NOMO-1 (cell line): ENCODE results near the gene DNM2.
A peak's percentile ranks its signal among the peaks of the same experiment; 100 is the strongest.
"Not testable (repeated sequence)": the region's sequence is repeated elsewhere in the genome, so short reads cannot be mapped to it uniquely, and the experiment has no call there.

Source experiments
- DNase-seq, 2 experiments: peaks; one replicate each; lab custom pipeline; 2025; ENCODE audit not compliant: unreplicated experiment in 2 of 2; lab: John Stamatoyannopoulos, UW

DNM2 gene

DNA sequence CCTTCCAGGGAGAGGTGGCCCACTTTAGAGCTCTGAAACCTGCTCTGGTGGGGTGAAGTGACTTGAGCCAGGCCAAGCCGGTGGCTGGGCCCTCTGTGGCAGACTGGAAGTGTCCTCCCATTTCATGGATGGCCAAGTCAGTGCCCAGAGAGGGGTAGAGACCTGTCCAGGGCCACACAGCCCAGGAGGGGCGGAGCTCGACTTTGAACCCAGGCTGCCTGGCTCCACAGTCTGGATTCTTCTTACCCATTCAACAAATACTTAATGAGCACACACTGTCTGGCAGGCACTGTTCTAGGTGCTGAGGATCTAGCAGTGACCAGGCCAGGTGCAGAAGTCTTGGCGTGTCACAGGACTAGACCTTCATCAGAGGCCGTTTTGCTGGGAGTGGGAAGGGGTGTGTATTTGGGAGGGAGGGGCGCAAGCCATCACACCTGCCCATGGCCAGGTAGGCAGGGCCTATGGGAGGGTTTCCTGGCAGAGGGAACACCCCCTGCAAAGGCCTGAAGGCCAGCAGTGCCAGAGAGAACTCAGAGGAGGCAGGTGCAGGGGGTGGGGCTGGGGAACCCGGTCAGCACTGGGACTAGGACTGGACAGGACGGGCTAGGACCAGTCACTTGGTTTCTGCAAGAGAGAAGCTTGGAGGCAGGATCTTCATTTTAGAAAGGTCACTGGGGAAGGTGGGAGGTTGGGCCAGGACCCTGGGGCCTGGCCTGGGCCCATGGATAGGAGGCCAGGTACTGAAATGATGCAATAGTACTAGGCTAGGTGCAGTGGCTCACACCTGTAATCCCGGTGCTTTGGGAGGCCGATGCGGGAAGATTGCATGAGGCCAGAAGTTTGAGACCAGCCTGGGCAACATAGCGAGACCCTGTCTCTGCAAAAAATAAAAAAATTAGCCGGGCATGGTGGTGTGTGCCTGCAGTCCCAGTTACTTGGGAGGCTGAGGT is 31.8 kb downstream of the DNM2 start:
- DNase-seq = no peak

DNA sequence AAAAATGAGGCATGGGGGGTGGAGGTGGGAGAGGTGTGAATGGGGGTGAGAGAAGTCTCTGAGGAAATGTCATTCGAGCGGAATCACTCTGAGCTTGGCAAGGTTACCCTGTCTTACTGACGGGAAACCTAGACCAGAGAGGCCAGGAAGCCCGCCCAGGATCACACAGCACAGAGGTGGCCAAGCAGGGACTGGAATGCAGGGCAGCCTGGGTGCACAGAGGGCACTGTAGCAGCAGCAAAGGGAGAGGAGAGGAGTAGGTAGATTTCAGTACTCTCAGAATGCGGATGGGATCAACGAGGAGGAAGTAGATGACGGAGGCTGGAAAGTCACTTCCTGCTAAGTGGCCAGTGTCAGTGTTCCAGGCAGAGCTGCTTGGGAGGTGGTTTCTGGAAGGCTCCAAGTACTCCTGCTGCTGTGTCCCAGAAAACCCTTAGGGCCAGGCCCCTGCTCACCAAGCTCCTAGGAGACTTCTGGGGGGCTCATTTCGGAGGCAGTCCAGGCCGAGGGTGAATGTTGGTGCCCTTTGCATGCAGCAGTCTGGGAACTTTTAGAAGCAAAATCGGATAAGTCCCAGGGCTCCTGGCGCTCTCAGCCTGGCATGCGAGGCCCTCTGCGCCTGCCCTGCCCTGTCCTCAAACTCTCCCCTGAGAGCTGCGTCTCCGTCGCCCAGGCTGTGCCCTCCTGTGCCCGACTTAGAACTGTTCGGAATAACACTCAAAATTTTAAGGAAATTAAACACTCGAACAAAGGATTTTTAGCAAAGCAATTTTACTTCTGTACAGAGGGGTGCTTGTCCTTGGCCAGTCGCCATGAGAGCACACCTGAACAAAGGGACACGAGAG is 33.5 kb downstream of the DNM2 start:
- peak; percentile 9 to 62 for DNase-seq

DNA sequence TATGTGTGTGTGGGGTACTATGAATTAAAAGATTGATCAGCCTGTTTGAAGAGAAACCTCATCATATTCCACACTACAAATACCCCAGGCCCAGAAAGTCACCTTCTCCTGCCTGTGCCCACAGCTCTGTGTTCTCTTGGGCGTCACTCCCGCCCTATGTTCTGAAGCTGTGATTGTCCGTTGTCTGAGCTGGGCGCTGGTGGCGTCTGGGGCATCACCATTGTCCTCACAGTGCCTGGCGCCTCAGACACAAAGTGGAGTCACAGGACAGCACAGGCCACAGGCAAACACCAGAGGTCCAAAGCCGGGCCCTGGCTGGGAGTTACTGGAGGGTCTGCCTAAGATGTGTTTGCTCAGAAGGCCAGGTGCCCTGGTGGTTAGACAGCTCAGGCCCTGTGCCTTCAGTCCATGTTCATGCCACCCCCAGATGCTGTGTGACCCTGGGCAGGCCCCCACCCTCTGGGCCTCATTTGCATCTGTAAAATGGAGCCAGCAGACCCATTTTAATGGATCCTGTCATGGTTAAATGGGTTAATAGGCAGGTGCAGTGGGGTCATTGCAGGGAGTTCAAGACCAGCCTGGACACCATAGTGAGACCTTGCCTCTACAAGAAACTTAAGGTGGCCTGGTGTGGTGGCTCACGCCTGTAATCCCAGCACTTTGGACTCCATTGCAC is 34.5 kb downstream of the DNM2 start:
- no peak for DNase-seq

DNA sequence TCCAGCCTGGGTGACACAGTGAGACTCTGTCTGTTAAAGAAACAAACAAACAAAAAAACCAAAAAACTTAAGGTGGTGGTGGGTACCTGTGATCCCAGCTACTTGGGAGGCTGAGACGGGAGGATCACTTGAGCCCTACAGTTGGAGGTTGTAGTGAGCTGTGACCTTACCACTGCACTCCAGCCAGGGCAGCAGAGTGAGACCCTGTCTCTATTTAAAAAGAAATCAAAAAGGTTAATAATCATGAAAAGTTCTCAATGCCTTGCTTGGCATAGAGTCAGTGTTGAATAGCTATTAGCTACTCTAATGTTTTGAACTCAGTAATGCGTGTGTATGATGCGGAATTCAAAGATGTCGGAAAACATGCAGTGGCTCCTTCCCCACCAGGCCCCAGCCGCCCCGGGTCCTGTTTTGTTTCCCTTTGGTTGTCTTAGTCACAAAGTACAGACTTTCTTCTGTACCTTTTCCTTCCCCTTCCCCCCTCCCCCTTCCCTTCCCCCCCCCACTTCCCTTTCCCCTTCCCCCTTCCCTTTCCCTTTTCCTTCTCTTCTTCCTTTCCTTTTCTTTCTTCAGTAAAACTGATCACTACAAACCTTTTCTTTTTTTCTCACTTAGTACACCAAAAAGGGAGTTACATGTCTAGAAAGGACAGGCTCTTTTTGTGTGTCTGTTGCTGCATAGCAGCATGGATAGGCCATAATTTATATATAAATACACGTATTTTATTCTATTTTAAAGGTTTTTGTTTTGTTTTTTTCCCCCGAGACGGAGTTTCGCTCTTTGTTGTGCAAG is 35.2 kb downstream of the DNM2 start:
- no peak for DNase-seq

DNA sequence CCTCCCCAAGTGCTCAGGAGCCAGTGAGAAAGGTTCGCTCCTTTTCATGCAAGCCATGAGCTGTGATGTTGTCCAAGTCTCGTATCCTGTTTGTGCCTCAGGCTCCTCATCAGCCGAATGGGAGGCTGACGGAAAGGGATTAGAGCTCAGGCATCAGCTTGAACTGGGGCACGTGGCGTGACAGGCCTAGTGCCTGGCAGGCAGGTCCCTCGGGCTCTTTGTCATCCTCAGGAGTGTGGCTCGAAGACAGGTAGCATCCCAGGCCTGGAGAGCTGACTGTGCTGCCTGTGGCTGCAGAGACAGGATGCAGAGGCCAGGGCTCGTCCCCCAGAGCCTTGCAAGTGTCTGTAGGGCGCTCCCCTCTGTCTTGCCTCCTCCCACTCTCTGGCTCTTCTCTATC is 38.5 kb downstream of the DNM2 start:
- no peak for DNase-seq

DNA sequence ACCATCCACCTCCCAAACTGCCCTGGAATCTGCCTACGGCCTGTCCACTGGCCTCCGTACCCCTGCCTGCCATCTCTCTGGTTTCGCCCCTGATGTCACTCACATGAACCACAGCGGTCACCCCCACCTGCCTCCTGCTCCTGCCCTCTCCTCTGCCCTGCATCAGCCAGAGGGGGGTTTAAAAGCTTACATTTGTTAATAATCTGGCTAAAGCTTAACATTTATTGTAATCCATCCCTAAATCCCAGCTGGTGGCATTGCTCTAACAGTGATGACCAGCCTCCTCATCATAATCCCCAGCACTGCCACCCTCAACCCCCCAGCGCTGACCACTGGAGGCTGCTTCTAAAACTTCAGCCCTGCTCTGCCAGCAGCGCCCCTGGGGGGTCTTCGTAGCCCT is 38.9 kb downstream of the DNM2 start:
- DNase-seq = no peak

DNA sequence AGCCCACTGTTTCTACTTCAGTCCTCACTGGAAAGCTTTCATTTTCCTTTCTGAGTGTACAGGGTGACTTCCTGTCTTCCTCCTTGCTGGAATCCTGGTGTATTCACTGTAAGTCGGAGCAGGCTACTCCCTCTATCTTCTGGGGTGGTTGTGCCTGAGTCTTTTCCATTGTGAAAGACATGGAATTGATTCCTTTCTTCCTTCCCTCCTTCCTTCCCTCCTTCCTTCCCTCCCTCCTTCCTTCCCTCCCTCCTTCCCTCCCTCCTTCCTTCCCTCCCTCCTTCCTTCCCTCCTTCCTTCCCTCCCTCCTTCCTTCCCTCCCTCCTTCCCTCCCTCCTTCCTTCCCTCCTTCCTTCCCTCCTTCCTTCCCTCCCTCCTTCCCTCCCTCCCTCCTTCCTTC is 40.2 kb downstream of the DNM2 start:
- not testable (repeated sequence) for DNase-seq

DNA sequence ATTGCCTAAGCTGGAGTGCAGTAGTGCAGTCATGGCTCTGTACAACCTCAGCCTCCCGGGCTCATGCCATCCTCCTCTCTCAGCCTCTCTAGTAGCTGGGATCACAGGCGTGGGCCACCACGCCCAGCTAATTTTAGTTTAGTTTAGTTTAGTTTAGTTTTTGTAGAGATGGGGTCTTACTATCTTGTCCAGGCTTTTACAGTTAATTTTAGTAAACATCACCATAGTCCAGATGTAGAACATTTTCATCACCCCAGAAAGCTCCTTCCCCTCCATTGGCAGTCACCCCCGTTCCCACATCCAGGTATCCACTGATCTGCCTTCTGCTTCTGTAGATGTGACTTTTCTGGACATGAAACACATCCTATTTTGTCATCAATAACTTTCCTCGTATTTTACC is 41.1 kb downstream of the DNM2 start:
- DNase-seq = peak in 1 of 2 experiments; percentile 43

DNA sequence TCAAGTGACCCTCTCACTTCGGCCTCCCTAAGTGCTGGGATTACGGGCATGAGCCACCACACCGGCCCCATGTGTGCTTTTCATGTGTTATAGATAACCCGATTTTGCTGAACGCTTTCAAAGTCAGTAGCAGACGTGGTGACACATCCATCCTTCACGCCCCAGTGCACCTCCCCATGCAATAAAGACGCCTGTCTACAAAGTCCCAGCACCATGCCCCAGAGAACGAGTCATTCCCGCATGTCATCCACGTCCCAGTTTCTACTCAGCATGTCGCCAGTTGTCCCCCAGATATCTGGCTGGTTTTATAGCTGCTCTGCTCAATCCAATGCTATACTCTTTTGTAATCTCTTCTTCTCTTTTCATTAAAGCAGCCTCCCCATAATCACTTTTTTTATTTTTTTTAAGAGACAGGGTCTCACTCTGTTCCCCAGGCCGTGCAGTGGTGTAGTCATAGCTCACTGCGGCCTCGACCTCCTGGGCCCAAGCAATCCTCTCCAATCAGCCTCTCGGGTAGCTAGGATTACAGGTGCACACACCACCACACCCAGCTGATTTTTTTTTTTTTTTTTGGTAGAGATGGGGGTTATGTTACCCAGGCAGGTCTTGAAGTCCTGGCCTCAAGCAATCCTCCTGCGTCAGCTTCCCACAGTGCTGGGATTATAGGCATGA is 42.5 kb downstream of the DNM2 start:
- no peak for DNase-seq

DNA sequence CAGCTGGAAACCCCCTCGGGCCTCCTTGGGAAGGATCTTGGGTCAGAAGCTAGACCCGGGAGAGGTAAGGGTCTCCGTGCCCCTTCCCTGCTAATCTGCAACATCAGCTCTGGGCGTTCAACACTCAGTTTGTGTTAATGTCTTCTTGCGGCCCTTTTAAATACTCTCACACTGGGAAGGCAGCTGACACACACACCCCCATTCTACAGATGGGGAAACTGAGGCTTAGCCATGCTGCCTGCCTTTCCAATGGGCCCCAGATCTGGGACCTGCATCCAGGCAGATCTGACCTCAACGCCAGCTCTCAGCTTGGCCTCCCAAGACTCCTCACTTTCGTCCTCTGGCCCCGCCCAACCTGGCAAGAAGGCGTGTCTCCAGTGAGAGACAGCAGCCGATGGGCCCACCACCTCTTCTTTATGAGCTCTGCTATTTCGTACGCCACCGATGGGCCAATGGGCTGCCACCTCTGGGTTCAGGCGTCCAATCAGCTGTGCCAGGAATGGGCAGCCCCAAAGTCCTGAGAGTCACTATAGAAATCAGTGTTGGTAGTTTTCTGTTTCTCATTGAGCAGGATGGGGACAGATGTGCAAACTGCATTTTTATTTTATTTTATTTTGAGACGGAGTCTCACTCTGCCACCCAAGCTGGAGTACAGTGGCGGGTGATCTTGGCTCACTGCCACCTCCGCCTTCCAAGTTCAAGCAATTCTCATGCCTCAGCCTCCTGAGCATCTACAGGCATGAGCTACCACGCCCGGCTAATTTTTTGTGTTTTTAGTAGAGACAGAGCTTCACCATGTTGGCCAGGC is 43.8 kb downstream of the DNM2 start:
- DNase-seq = no peak

DNA sequence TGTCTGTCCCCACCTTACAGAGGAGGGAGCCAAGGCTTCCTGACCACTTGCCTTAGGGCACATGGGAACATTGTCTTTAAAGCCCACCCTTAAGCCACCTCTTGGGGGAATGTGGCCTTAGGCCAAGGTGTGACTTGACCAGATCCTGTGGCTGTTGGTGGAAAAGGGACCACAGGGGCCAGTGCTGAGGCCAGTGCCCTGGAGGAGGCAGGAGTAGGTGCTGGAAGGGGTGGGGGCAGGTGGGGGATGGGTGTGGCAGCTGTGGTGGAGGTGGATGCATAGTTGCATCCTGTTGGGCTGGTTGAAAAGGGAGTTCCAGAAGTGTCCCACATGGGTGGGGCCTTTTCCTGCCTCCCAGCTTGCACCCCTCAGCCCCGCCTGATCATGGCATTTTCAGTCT is 44.8 kb downstream of the DNM2 start:
- no peak for DNase-seq

DNA sequence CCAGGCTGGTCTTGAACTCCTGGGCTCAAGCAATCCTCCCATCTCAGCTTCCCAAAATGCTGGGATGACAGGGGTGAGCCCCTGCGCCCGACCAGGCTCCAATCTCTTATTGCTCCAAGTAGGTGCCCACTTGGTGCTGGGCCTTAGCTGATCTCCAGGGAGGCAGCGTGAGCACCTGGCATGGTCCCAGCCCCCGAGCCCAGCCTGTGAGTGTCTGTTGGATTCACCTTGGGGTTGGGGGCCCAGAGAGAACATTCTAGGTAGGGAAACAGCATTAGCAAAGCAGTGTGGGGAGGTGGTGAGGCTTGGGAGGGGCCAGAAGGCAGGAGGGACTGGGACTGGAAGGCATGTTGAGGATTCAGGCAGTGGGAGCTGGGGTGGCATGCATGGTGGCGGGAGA is 45.5 kb downstream of the DNM2 start:
- DNase-seq = no peak

DNA sequence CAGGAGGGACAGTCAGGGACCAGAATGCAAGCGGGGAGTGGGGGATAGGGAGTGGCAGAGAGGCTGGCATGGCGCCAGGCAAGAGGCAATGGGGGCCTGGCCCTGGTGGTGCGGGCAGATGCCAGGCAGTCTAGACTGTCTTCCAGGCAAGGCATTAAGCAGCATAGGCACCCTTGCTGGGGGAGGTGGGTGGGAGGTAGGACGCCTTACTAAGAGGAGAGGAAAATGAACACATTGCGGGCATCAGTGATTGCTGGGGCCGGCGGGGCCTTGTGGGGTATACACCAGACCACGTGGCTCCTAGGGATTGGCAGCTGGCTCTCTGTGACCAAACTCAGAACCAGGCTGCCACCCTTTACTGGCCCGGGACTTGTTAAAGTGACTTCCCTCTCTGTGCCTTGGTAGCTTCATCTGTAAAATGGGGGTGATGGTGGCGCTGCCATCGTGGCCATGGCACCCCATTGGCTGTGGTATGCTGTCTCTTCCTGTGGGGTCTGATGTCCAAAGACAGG is 46.0 kb downstream of the DNM2 start:
- no peak for DNase-seq

DNA sequence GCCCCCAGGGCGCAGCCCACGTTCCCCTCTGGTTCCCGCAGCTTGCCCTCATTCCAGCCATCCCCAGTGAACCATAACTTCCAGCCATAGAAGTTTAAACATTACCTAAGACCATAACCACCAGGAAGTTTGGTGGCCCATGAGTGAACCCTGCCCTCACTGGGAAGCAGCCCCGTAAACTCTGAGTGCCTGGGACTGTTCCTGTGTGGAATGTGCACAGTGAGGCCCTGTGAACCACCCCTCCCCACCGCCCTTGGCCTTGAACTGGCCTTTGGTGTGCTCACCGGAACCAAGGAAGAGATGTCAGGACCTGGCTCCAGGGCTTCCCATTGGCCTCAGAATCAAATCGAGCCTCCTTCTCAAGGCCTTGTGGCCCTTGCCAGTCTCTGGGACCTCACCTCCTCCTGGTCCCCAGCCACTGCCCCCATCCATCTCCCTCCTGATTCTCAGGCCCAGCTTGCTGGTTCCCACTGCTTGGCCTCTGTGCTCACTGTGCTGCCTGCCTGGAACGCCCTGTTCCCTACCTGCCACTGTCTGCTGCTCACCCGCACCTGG is 46.5 kb downstream of the DNM2 start:
- DNase-seq = no peak

DNA sequence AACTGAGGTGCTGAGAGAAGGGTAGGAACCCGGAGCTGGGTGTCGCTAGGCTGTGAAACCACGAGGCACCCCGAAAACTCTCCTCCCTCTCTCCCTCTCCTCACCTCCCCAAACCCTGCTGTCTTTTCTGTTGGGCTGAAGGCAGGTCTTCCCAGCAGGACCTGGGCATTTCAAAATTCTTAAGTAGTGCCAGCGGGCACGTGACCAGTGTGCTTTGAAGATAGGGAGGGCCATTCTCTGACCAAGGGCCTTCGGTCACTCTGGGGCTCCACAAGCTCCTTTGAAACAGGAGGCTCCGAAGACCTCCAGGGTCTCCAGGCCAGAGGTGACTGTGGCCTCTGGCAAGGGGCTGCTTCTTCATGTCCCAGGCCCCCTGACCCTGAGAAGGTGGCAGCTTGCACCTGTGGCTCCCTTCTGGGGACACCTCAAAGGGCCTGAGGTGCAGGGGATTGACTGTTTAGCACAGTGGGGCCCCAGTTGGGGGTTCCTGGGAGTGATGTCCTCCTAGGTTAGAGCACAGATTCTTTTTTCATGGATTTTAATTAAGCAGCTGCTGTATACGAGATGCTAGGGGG is 48.3 kb downstream of the DNM2 start:
- DNase-seq = no peak

DNA sequence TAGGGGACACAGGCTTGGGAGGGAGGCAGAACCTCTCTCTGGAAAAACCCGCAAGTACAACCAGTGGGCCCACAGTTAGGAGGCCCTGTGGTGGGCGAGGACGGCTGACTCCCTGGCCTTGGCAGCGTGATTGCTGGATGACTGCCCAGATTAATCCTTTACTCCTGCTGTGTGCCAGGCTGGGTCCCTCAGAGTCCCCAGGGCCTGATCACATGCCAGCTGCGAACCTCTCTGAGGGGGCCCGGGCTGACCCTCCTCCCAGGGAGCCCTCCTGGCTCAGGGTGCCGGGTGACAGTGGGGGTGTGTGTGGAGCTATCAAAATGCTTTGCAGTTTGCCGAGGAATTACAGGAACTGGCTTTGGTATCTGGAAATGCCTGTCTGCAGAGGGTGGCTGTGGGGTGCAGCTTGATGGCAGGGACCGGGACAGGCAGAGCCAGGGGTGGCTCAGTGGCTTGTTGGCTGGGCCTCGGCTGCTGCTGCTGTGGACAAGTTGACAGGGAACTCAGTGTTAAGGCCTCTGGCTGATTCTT is 48.9 kb downstream of the DNM2 start:
- no peak for DNase-seq

DNA sequence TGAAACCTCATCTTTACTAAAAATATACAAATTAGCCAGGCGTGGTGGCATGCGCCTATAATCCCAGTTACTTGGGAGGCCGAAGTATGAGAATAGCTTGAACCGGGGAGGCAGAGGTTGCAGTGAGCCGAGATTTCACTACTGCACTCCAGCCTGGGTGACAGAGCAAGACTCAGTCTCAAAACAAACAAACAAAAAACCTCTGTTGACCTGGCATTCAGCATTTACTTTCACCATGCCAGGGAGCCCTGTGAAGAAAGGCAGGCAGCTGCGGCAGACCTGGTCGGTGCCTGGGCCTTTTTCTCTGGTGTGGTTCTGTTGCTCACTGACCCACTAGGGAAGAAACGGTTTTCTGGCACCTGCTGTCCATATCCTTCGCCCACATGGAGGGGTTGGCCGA is 49.8 kb downstream of the DNM2 start:
- DNase-seq = no peak

DNA sequence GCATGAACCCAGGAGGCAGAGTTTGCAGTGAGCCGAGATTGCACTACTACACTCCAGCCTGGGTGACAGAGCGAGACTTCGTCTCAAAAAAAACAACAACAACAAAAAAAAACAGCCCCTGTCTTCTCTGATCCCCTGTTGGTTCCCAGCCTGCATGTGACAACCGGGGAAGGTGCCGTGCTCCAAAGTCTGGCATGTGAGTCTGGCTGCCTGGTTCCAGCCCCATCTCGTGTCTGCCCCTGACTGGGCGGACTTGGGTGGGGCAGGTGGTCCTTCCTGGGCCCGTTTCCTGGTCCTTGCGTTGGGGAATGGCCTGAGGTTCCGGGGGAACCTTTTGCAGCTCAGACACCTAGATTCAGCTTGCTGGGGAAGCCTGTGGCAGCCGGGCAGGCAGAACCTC is 50.5 kb downstream of the DNM2 start:
- DNase-seq = no peak
